OCI-LY1 (cell line): ENCODE data around the gene PADI6.

Experiments
- H2AFZ ChIP-seq: fragments of 200-600 bp; sonication (generic), shearing (Covaris generic); 2 replicates; pipeline ENCODE4 v1.6.0; 2014; ENCODE audit warnings: antibody characterized with exemption, mild to moderate bottlenecking, low read length
- H3F3A ChIP-seq: fragments of 200-600 bp; sonication (generic), shearing (Covaris generic); 2 replicates; pipeline ENCODE4 v1.6.0; 2014; ENCODE audit warnings: mild to moderate bottlenecking, antibody characterized with exemption, low read length, moderate library complexity; ENCODE audit not compliant: insufficient read depth
- H3K27ac ChIP-seq: fragments of 200-600 bp; sonication (generic); 2 replicates; pipeline ENCODE4 v1.5.1; 2014; ENCODE audit warnings: low read length, mixed run types, mild to moderate bottlenecking, low read depth; ENCODE audit not compliant: poor library complexity, severe bottlenecking
- H3K27me3 ChIP-seq: fragments of 200-600 bp; sonication (generic); 2 replicates; pipeline ENCODE4 v1.6.0; 2014; ENCODE audit warnings: antibody characterized with exemption, mild to moderate bottlenecking, low read length, moderate library complexity; ENCODE audit not compliant: insufficient read depth
- H3K36me3 ChIP-seq: fragments of 200-600 bp; sonication (generic); 2 replicates; pipeline ENCODE4 v1.6.1; 2014; ENCODE audit warnings: mild to moderate bottlenecking, antibody characterized with exemption, low read length, moderate library complexity, mixed read lengths; ENCODE audit not compliant: insufficient read depth
- H3K4me1 ChIP-seq: fragments of 200-600 bp; sonication (generic); 2 replicates; pipeline ENCODE4 v1.5.1; 2014; ENCODE audit warnings: mild to moderate bottlenecking, low read length, moderate library complexity; ENCODE audit not compliant: insufficient read depth, severe bottlenecking
- H3K4me2 ChIP-seq: fragments of 200-600 bp; sonication (generic), shearing (Covaris generic); 2 replicates; pipeline ENCODE4 v1.6.1; 2014; ENCODE audit warnings: low read length
- H3K4me3 ChIP-seq: fragments of 200-600 bp; sonication (generic); 2 replicates; pipeline ENCODE4 v1.5.1; 2014; ENCODE audit warnings: low read length, low read depth, mild to moderate bottlenecking, mixed read lengths; ENCODE audit not compliant: poor library complexity, severe bottlenecking
- H3K79me2 ChIP-seq: fragments of 200-600 bp; shearing (Covaris generic); 2 replicates; pipeline ENCODE4 v1.6.1; 2016; ENCODE audit warnings: mixed run types, low read length, mixed read lengths; ENCODE audit not compliant: insufficient read depth
- H3K9ac ChIP-seq: fragments of 200-600 bp; sonication (generic), shearing (Covaris generic); 2 replicates; pipeline ENCODE4 v1.6.1; 2014; ENCODE audit warnings: mild to moderate bottlenecking, low read length, mixed read lengths
- H3K9me2 ChIP-seq: fragments of 200-600 bp; sonication (generic), shearing (Covaris generic); 2 replicates; pipeline ENCODE4 v1.6.1; 2014; ENCODE audit warnings: low read depth, mild to moderate bottlenecking, low read length, mixed read lengths
- H3K9me3 ChIP-seq: fragments of 200-600 bp; shearing (Covaris generic); 2 replicates; pipeline ENCODE4 v1.6.1; 2014; ENCODE audit warnings: low read length, mixed read lengths
- H4K20me1 ChIP-seq: fragments of 200-600 bp; sonication (generic), shearing (Covaris generic); 2 replicates; pipeline ENCODE4 v1.6.0; 2016; ENCODE audit warnings: mild to moderate bottlenecking, low read length; ENCODE audit not compliant: insufficient read depth
- CTCF ChIP-seq: fragments of 200-600 bp; sonication (generic), shearing (Covaris generic); IDR thresholded peaks from 2 replicates; pipeline ENCODE4 v1.5.1; 2017; ENCODE audit warnings: mild to moderate bottlenecking, antibody characterized with exemption, low read length, moderate library complexity, mixed read lengths
- EZH2 ChIP-seq: fragments of 200-600 bp; sonication (generic), shearing (Covaris generic); IDR thresholded peaks from 2 replicates; pipeline ENCODE4 v1.8.0; 2017; ENCODE audit warnings: borderline replicate concordance, mixed run types, mild to moderate bottlenecking, antibody characterized with exemption, low read length, moderate library complexity, mixed read lengths

The PADI6 gene

GRCh38 chr1:17437580-17438317 is 65.8 kb downstream of the PADI6 start:
- Histone ChIP-seq H3K79me2 (peaks cover 57% of the 10 kb centered on the region), H3K4me2 (peak overlapping the region; percentile 97), H3K36me3 (peaks cover 46% of the 10 kb centered on the region), H3K27ac (peak overlapping the region; percentile 95), H3K9ac (peak overlapping the region; percentile 95), H3K27me3 (no peaks in the 10 kb centered on the region), H3K4me3 (peak overlapping the region; percentile 88), H3F3A (no peaks in the 10 kb centered on the region), H3K9me3 (no peaks in the 10 kb centered on the region), H3K4me1 (peaks cover 42% of the 10 kb centered on the region), H2AFZ (no peak overlapping the region), H4K20me1 (peaks cover 5% of the 10 kb centered on the region; the same call in 1 of the 2 replicates), H3K9me2 (no peaks in the 10 kb centered on the region)
- TF ChIP-seq CTCF (no peak), EZH2 (no peak)

- H3F3A ChIP-seq: no peaks in the 10 kb centered on the region
- peak overlapping the region; percentile 89 for H3K9ac ChIP-seq
- H2AFZ ChIP-seq: no peak overlapping the region
- H3K27me3 ChIP-seq: no peaks in the 10 kb centered on the region
- H3K9me3 ChIP-seq: no peaks in the 10 kb centered on the region
- peak overlapping the region; percentile 95 for H3K27ac ChIP-seq
- peak overlapping the region; percentile 64 for H3K4me2 ChIP-seq
- peak overlapping the region; percentile 88 for H3K4me3 ChIP-seq
- H3K36me3 ChIP-seq: peaks cover 38% of the 10 kb centered on the region
- TF ChIP-seq CTCF (no peak), EZH2 (no peak)
- H3K4me1 ChIP-seq: peaks cover 42% of the 10 kb centered on the region
- peaks cover 48% of the 10 kb centered on the region for H3K79me2 ChIP-seq
- H3K9me2 ChIP-seq: no peaks in the 10 kb centered on the region
- H4K20me1 ChIP-seq: peaks cover 5% of the 10 kb centered on the region; the same call in 1 of the 2 replicates
Observed at GRCh38 chr1:17438318-17439249, 66.6 kb downstream of the PADI6 start.

GRCh38 chr1:17439250-17440073 is 67.5 kb downstream of the PADI6 start, which contains the start of gene RCC2:
TSS of gene RCC2 (minus strand) at chr1:17439677. CDS start at chr1:17438514, 1,163 bp downstream.
- TF ChIP-seq CTCF (no peak), EZH2 (no peak)
- H3K9me2 ChIP-seq: no peaks in the 10 kb centered on the region
- H3K4me2 ChIP-seq: peak within 1 kb of the TSS; percentile 97
- H4K20me1 ChIP-seq: peaks cover 4% of the 10 kb centered on the region; the same call in 1 of the 2 replicates
- no peaks in the 10 kb centered on the region for H3F3A ChIP-seq
- no peaks in the 10 kb centered on the region for H3K27me3 ChIP-seq
- no peaks in the 10 kb centered on the region for H3K9me3 ChIP-seq
- peaks cover 40% of the 10 kb centered on the region for H3K79me2 ChIP-seq
- peak within 1 kb of the TSS; percentile 95 for H3K27ac ChIP-seq
- H3K36me3 ChIP-seq: peaks cover 29% of the 10 kb centered on the region
- peak within 1 kb of the TSS; percentile 88 for H3K4me3 ChIP-seq
- peak within 1 kb of the TSS; percentile 89 for H3K9ac ChIP-seq
- H2AFZ ChIP-seq: peak within 1 kb of the TSS; percentile 97
- H3K4me1 ChIP-seq: peaks cover 34% of the 10 kb centered on the region
